HepG2 (cell line): ENCODE results near the gene SEBOX. TPM values are rescaled to one million over a fixed set of nuclear protein-coding genes. Genes with fewer than 3 reads are reported as not detected.
A peak's percentile ranks its signal among the peaks of the same experiment; 100 is the strongest.

ENCODE experiments used
- AGO2 ChIP-seq: fragments of 200-400 bp; formaldehyde crosslinking; optimal IDR thresholded peaks from 2 replicates; pipeline ENCODE3; 2017; ENCODE audit warnings: mild to moderate bottlenecking, low read depth, low read length, moderate library complexity
- CHD4 ChIP-seq: fragments of 200-600 bp; sonication (generic); IDR thresholded peaks from 2 replicates; pipeline ENCODE4 v1.7.0; 2017; ENCODE audit warnings: mild to moderate bottlenecking, low read length, borderline replicate concordance
- EEA1 ChIP-seq: sonication (generic); formaldehyde crosslinking; IDR thresholded peaks from 2 replicates; pipeline ENCODE4 v1.5.1; 2020; ENCODE audit warnings: mild to moderate bottlenecking, missing genetic modification reagents, borderline replicate concordance
- FOSL2 ChIP-seq: sonication (generic); formaldehyde crosslinking; IDR thresholded peaks from 2 replicates; pipeline ENCODE4 v1.4.0; 2020; ENCODE audit warnings: missing genetic modification reagents
- FOXK1 ChIP-seq: sonication (generic); formaldehyde crosslinking; IDR thresholded peaks from 2 replicates; pipeline ENCODE4 v1.4.0; 2020; ENCODE audit warnings: low read depth, missing genetic modification reagents, borderline replicate concordance
- HNRNPL ChIP-seq: fragments of 200-400 bp; formaldehyde crosslinking; IDR thresholded peaks from 2 replicates; pipeline ENCODE4 v1.6.1; 2017; ENCODE audit warnings: mild to moderate bottlenecking, low read depth, low read length
- IKZF4 ChIP-seq: sonication (generic); formaldehyde crosslinking; IDR thresholded peaks from 2 replicates; pipeline ENCODE4 v1.5.1; 2020; ENCODE audit warnings: borderline replicate concordance, mild to moderate bottlenecking, low read depth, missing genetic modification reagents; ENCODE audit errors: not compliant biosample characterization
- KLF16 ChIP-seq, 2 experiments: sonication (generic) in 1 of 2; formaldehyde crosslinking in 1 of 2; IDR thresholded peaks; 2 replicates each; pipeline versions ENCODE4 v1.6.1 to v1.8.0; 2016 to 2023; ENCODE audit warnings: missing genetic modification reagents in 2 of 2, missing compliant biosample characterization in 1 of 2
- MIER2 ChIP-seq: IDR thresholded peaks from 2 replicates; pipeline ENCODE4 v1.6.1; 2016; ENCODE audit warnings: missing biosample characterization, missing genetic modification reagents
- NR3C1 ChIP-seq: sonication (generic); formaldehyde crosslinking; IDR thresholded peaks from 2 replicates; pipeline ENCODE4 v1.4.0; 2020; ENCODE audit warnings: missing genetic modification reagents
- PHF20 ChIP-seq: sonication (generic); formaldehyde crosslinking; IDR thresholded peaks from 2 replicates; pipeline ENCODE4 v1.5.0; 2020; ENCODE audit warnings: mild to moderate bottlenecking, missing genetic modification reagents
- PRDM4 ChIP-seq: sonication (generic); formaldehyde crosslinking; IDR thresholded peaks from 2 replicates; pipeline ENCODE4 v1.9.0; 2021; ENCODE audit warnings: missing genetic modification reagents, borderline replicate concordance
- SALL1 ChIP-seq: sonication (generic); formaldehyde crosslinking; IDR thresholded peaks from 2 replicates; pipeline ENCODE4 v1.8.0; 2022; ENCODE audit warnings: mild to moderate bottlenecking, missing genetic modification reagents
- SMAD3 ChIP-seq: sonication (generic); formaldehyde crosslinking; IDR thresholded peaks from 2 replicates; pipeline ENCODE4 v1.4.0; 2020; ENCODE audit warnings: missing genetic modification reagents
- ZBTB1 ChIP-seq: sonication (generic); formaldehyde crosslinking; IDR thresholded peaks from 2 replicates; pipeline ENCODE4 v1.4.0; 2020; ENCODE audit warnings: missing genetic modification reagents, borderline replicate concordance
- ZHX2 ChIP-seq, 2 experiments: sonication (generic) in 1 of 2; formaldehyde crosslinking in 1 of 2; IDR thresholded peaks; 2 replicates each; pipeline versions ENCODE4 v1.6.1 to v1.9.0; 2014 to 2022; ENCODE audit warnings: antibody characterized with exemption in 1 of 2, borderline replicate concordance in 1 of 2, inconsistent platforms in 1 of 2, low read depth in 1 of 2, missing genetic modification reagents in 1 of 2
- ZNF484 ChIP-seq: sonication (generic); formaldehyde crosslinking; IDR thresholded peaks from 2 replicates; pipeline ENCODE4 v1.5.1; 2020; ENCODE audit warnings: mild to moderate bottlenecking, low read depth, missing genetic modification reagents, borderline replicate concordance
- ZNF564 ChIP-seq: sonication (generic); formaldehyde crosslinking; IDR thresholded peaks from 2 replicates; pipeline ENCODE4 v1.8.1; 2023; ENCODE audit warnings: mild to moderate bottlenecking, missing genetic modification reagents
- ZNF576 ChIP-seq: sonication (generic); formaldehyde crosslinking; IDR thresholded peaks from 2 replicates; pipeline ENCODE4 v1.4.0; 2020; ENCODE audit warnings: mild to moderate bottlenecking, missing genetic modification reagents
- ZNF709 ChIP-seq: sonication (generic); formaldehyde crosslinking; IDR thresholded peaks from 2 replicates; pipeline ENCODE4 v1.5.0; 2020; ENCODE audit warnings: mild to moderate bottlenecking, missing genetic modification reagents
- ZNF720 ChIP-seq: sonication (generic); formaldehyde crosslinking; IDR thresholded peaks from 2 replicates; pipeline ENCODE4 v1.4.0; 2020; ENCODE audit warnings: missing genetic modification reagents
- ZNF792 ChIP-seq: IDR thresholded peaks from 2 replicates; pipeline ENCODE4 v1.6.1; 2016
- polyA plus RNA-seq, 8 experiments: library from polyadenylated mRNA; depleted of rRNA in 3 of 8; stranded (reverse) in 7 of 8; unstranded in 1 of 8; fragments of >200 nt; fragmentation: Illumina TruSeq in 4 of 8; extraction: Trizol in 4 of 8; gene quantifications; 2 replicates each; pipeline versions ENCODE4 v1.2.1 to v1.2.3, GENCODE V29; 2011 to 2016; ENCODE audit warnings: low read depth in 4 of 8, missing spikeins in 1 of 8, mixed read lengths in 1 of 8; ENCODE audit not compliant: insufficient read depth in 1 of 8
- total RNA-seq, 5 experiments: library from RNA; depleted of rRNA; stranded (reverse); fragments of >200 nt; fragmentation: Illumina TruSeq; extraction: Trizol; gene quantifications; 2 replicates each; pipeline ENCODE4 v1.2.3, GENCODE V29; 2016; ENCODE audit warnings: low read depth in 1 of 5

SEBOX gene
- total and polyA plus RNA-seq, 2 of the 13 experiments (the other 11 are each of a cell fraction or from before 2014, with no cell fraction given): not detected

- TF ChIP-seq PRDM4 (CRISPR knock-in tag) (no peak), HNRNPL (0 out of 2 replicates have a peak, but pooled peaks have one; percentile 49), ZNF484 (CRISPR knock-in tag) (no peak), MIER2 (CRISPR knock-in tag) (no peak), SALL1 (CRISPR knock-in tag) (no peak), ZNF720 (no peak), ZNF564 (no peak), FOSL2 (CRISPR knock-in tag) (no peak), ZHX2 (IDR thresholded peaks at IDR 0.05; ENCODE audit: low read depth) (no peak), ZHX2 (CRISPR knock-in tag; IDR thresholded peaks at IDR 0.05; ENCODE audit: borderline replicate concordance) (no peak), EEA1 (CRISPR knock-in tag) (0 out of 2 replicates have a peak, but pooled peaks have one; percentile 25), PHF20 (CRISPR knock-in tag) (no peak), AGO2 (peak; percentile 82), FOXK1 (CRISPR knock-in tag) (no peak), ZBTB1 (CRISPR knock-in tag) (no peak), ZNF576 (CRISPR knock-in tag) (no peak), NR3C1 (no peak), CHD4 (0 out of 2 replicates have a peak, but pooled peaks have one; percentile 12), IKZF4 (peak; percentile 3), ZNF709 (CRISPR knock-in tag) (no peak), ZNF792 (CRISPR knock-in tag) (no peak), KLF16 (CRISPR knock-in tag; IDR thresholded peaks at IDR 0.05) (no peak), SMAD3 (no peak)
These were observed 4.1 kb upstream of the SEBOX start (continued) for GRCh38 chr17:28368915-28369683.
